Glomerular endothelial cell (primary cell): ENCODE measurements around the gene S100G. TPM values are rescaled to one million over a fixed set of nuclear protein-coding genes. Genes with fewer than 3 reads are reported as not detected.

Experiments used
- DNase-seq: peaks from one replicate; pipeline ENCODE4 v3.0.0-alpha.2; 2011; ENCODE audit warnings: low read depth, low spot score; ENCODE audit errors: extremely low read depth
- total RNA-seq: library from RNA; depleted of rRNA; stranded (reverse); fragments of >200 nt; gene quantifications from 2 replicates; pipeline ENCODE4 v1.2.3, GENCODE V29; 2015

S100G gene
- total RNA-seq, 1 donor from 2014 or later: not detected

- DNase-seq: no peak
Observed at GRCh38 chrX:16702700-16703599, 53.0 kb downstream of the S100G start.

Other genes starting within 250 kb of the S100G start
- gene CTPS2, start 62.5 kb downstream of the S100G start, total RNA-seq: 13.3 and 15.5 TPM in 2 replicates
- 22.2 and 23.6 TPM in 2 replicates for gene SYAP1, start 69.5 kb downstream of the S100G start, total RNA-seq
- 6.8 and 8.3 TPM in 2 replicates for gene TXLNG, start 136.3 kb downstream of the S100G start, total RNA-seq
- 66.3 and 69.2 TPM in 2 replicates for gene RBBP7, start 220.2 kb downstream of the S100G start, total RNA-seq